ENCODE results near the gene TOMM7. TPM values are rescaled to one million over a fixed set of nuclear protein-coding genes. Genes with fewer than 3 reads are reported as not detected.

Gene TOMM7
- 305 and 341 TPM in 2 replicates for total RNA-seq

GRCh38 chr7:22822486-22823141 lies at the start of gene TOMM7:
Gene TOMM7 (minus strand): TSS chr7:22822849. CDS start chr7:22822779, 70 bp downstream.

Other genes with a start within 250 kb of the TOMM7 start
- gene IL6, start 95.6 kb downstream of the TOMM7 start, total RNA-seq, result 0.94 and 3.3 TPM in 2 replicates
- gene HYCC1, start 191.3 kb upstream of the TOMM7 start, total RNA-seq, result 118 and 123 TPM in 2 replicates

Data from bronchial smooth muscle cell (primary cell).